B cell (primary cell): ENCODE data around the gene CREBBP. TPM values are rescaled to one million over a fixed set of nuclear protein-coding genes. Genes with fewer than 3 reads are reported as not detected.

Source experiments
- ATAC-seq: fragments of 200-7000 bp; cut with Tn5 transposase; one replicate; pipeline ENCODE4 v1.10.0; 2021; ENCODE audit warnings: low read depth, mild to moderate bottlenecking, moderate number of reproducible peaks, moderate library complexity
- CTCF ChIA-PET: fragments of 350-600 bp; sonication (Branson Sonifier 250); formaldehyde crosslinking; loops from one replicate; lab custom pipeline; 2021; ENCODE audit warnings: antibody characterized with exemption, inconsistent platforms; lab: Charles Lee
- POLR2A ChIA-PET: fragments of 350-600 bp; sonication (Branson Sonifier 250); formaldehyde crosslinking; loops from one replicate; lab custom pipeline; 2021; ENCODE audit warnings: antibody characterized with exemption; lab: Charles Lee
- DNase-seq: peaks from one replicate; pipeline ENCODE4 v3.0.0; 2013
- H2AFZ ChIP-seq: 2 replicates; pipeline ENCODE4 v1.6.1; 2012; ENCODE audit warnings: mild to moderate bottlenecking, low read depth, low read length; ENCODE audit not compliant: insufficient read depth, poor library complexity, severe bottlenecking
- H3K27ac ChIP-seq, 2 donors: 1 replicate in 1 of 2; 2 replicates in 1 of 2; pipeline ENCODE4 v1.5.1; 2012 to 2013; ENCODE audit warnings: low read length in 2 of 2, mild to moderate bottlenecking in 2 of 2, moderate library complexity in 1 of 2
- H3K27me3 ChIP-seq, 4 experiments: fragments of 200-600 bp in 1 of 4; sonication (generic) in 1 of 4; replicated peaks in 1 of 4; 1 replicate in 2 of 4; 2 replicates in 2 of 4; pipeline versions ENCODE4 v1.6.1 to v1.7.0; 2013 to 2016; ENCODE audit warnings: low read length in 3 of 4, mild to moderate bottlenecking in 2 of 4, mixed read lengths in 1 of 4, moderate library complexity in 1 of 4; ENCODE audit not compliant: insufficient read depth in 4 of 4, control insufficient read depth in 3 of 4; ENCODE audit errors: control extremely low read depth in 1 of 4
- H3K36me3 ChIP-seq, 2 experiments: replicated peaks in 1 of 2; 1 replicate in 1 of 2; 2 replicates in 1 of 2; pipeline versions ENCODE4 v1.6.1 to v1.7.1; 2013; ENCODE audit warnings: low read length in 1 of 2; ENCODE audit not compliant: insufficient read depth in 2 of 2, control insufficient read depth in 1 of 2; ENCODE audit errors: control extremely low read depth in 1 of 2, extremely low read depth in 1 of 2
- H3K4me1 ChIP-seq, 2 donors: fragments of 200-600 bp in 1 of 2; sonication (generic) in 1 of 2; 1 replicate in 1 of 2; 2 replicates in 1 of 2; pipeline versions ENCODE4 v1.5.1 to v1.6.1; 2013 to 2017; ENCODE audit warnings: low read length in 2 of 2; ENCODE audit not compliant: control insufficient read depth in 2 of 2, insufficient read depth in 2 of 2
- H3K4me2 ChIP-seq: replicated peaks from 2 replicates; pipeline ENCODE3; 2012; ENCODE audit warnings: mild to moderate bottlenecking, low read depth, low read length; ENCODE audit not compliant: poor library complexity, severe bottlenecking
- H3K4me3 ChIP-seq, 5 experiments: fragments of 200-600 bp in 1 of 5; sonication (generic) in 1 of 5; 1 replicate in 3 of 5; 2 replicates in 2 of 5; pipeline versions ENCODE4 v1.5.1 to v1.7.0; 2011 to 2016; ENCODE audit warnings: low read length in 4 of 5, mild to moderate bottlenecking in 4 of 5, low read depth in 2 of 5, control low read depth in 1 of 5, moderate library complexity in 1 of 5; ENCODE audit not compliant: insufficient read depth in 1 of 5; ENCODE audit errors: control extremely low read depth in 1 of 5, extremely low read depth in 1 of 5
- H3K79me2 ChIP-seq: fragments of 200-600 bp; sonication (generic); one replicate; pipeline ENCODE4 v1.6.0; 2016; ENCODE audit warnings: low read length; ENCODE audit not compliant: control insufficient read depth, insufficient read depth
- H3K9ac ChIP-seq: fragments of 200-600 bp; sonication (generic); 2 replicates; pipeline ENCODE4 v1.6.1; 2017; ENCODE audit warnings: mild to moderate bottlenecking, low read length, moderate library complexity
- H3K9me3 ChIP-seq, 3 donors: one replicate each; pipeline versions ENCODE4 v1.6.1 to v1.7.1; 2013; ENCODE audit warnings: low read length in 2 of 3; ENCODE audit not compliant: control insufficient read depth in 2 of 3, insufficient read depth in 1 of 3; ENCODE audit errors: control extremely low read depth in 1 of 3
- H4K20me1 ChIP-seq: 2 replicates; pipeline ENCODE4 v1.6.0; 2012; ENCODE audit warnings: mild to moderate bottlenecking, low read length; ENCODE audit not compliant: insufficient read depth, control insufficient read depth, poor library complexity, severe bottlenecking
- H3K27ac Mint-ChIP-seq: one replicate; pipeline ENCODE4 v1.8.0; 2021; ENCODE audit warnings: mixed read lengths
- H3K27me3 Mint-ChIP-seq: one replicate; pipeline ENCODE4 v1.8.0; 2021; ENCODE audit warnings: mixed read lengths
- H3K4me1 Mint-ChIP-seq: one replicate; pipeline ENCODE4 v1.8.0; 2021; ENCODE audit warnings: mixed read lengths
- H3K4me3 Mint-ChIP-seq: one replicate; pipeline ENCODE4 v1.8.0; 2021; ENCODE audit warnings: mixed read lengths
- H3K9me3 Mint-ChIP-seq: one replicate; pipeline ENCODE4 v1.8.0; 2022; ENCODE audit warnings: mixed read lengths; ENCODE audit not compliant: insufficient read depth
- EZH2 ChIP-seq: IDR thresholded peaks from 2 replicates; pipeline ENCODE4 v1.6.1; 2012; ENCODE audit warnings: borderline replicate concordance, low read depth, mild to moderate bottlenecking, moderate library complexity, low read length; ENCODE audit not compliant: insufficient read depth, poor library complexity, severe bottlenecking
- WGBS: methylation state at CpG from one replicate; pipeline ENCODE4 v1.1.5; 2013; ENCODE audit warnings: missing lambda C conversion rate; ENCODE audit not compliant: insufficient coverage; 5-methylcytosine and 5-hydroxymethylcytosine counted together
- intact Hi-C: fragments of 100-400 bp; cut with micrococcal nuclease; formaldehyde crosslinking; loops from one replicate; pipeline ENCODE4 v1.10.0; 2022
- polyA plus RNA-seq: library from polyadenylated mRNA; depleted of rRNA; stranded (reverse); fragments of >200 nt; gene quantifications from 2 replicates; pipeline ENCODE4 v1.2.3, GENCODE V29; 2012
- total RNA-seq, 2 donors: library from RNA; stranded (reverse); fragments of 120-200 nt in 1 of 2; gene quantifications; 1 replicate in 1 of 2; 2 replicates in 1 of 2; pipeline versions ENCODE4 v1.2.3 to v1.2.4, GENCODE V29; 2013 to 2022
- TF ChIP-seq, protein P1 (sequence below): fragments of 200-600 bp; IDR thresholded peaks from one replicate; pipeline ENCODE4 v1.8.0; 2022; ENCODE audit warnings: antibody characterized with exemption, mild to moderate bottlenecking

CREBBP gene
- total and polyA plus RNA-seq, 2 donors (not counting 1 experiment from before 2014, with no cell fraction given) = 27.6 to 206 TPM

DNA sequence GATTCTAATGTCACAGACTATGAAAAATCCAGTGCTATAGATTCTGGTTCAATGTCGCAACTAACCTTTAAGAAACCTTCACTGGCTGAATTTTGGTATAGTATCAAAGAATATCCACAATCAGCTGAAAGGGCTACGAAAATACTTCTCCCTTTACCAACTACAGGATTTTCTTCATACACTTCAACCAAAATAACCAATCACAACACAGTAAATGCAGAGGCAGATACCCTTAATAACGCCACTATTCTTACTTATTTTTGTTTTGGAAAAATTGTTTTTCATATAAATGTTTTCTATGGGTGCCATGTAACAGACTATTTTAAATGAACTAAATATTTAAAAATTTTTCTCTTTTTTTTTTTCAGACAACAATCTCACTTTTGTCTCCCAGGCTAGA is 114.3 kb downstream of the CREBBP start:
- peaks cover 64% of the 10 kb centered on the region for H4K20me1 ChIP-seq
- H3K27ac ChIP-seq = no peak overlapping the region
- H3K27me3 Mint-ChIP-seq = no peaks in the 10 kb centered on the region
- no peak overlapping the region for H3K27ac Mint-ChIP-seq
- no peak overlapping the region for H3K4me3 Mint-ChIP-seq
- ATAC-seq (no peak), DNase-seq (no peak)
- no peak overlapping the region for H3K4me3 ChIP-seq
- H3K27me3 ChIP-seq = no peaks in the 10 kb centered on the region
- H3K4me1 ChIP-seq = peaks cover 9 to 11% of the 10 kb centered on the region in 2 donors
- no peak overlapping the region for H3K9ac ChIP-seq
- TF ChIP-seq EZH2 = no peak
- TF ChIP-seq, protein P1, sequence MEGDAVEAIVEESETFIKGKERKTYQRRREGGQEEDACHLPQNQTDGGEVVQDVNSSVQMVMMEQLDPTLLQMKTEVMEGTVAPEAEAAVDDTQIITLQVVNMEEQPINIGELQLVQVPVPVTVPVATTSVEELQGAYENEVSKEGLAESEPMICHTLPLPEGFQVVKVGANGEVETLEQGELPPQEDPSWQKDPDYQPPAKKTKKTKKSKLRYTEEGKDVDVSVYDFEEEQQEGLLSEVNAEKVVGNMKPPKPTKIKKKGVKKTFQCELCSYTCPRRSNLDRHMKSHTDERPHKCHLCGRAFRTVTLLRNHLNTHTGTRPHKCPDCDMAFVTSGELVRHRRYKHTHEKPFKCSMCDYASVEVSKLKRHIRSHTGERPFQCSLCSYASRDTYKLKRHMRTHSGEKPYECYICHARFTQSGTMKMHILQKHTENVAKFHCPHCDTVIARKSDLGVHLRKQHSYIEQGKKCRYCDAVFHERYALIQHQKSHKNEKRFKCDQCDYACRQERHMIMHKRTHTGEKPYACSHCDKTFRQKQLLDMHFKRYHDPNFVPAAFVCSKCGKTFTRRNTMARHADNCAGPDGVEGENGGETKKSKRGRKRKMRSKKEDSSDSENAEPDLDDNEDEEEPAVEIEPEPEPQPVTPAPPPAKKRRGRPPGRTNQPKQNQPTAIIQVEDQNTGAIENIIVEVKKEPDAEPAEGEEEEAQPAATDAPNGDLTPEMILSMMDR = no peak
- intact Hi-C loops = no loop called here
- no peaks in the 10 kb centered on the region for H3K9me3 ChIP-seq
- WGBS = no CpG with 5 or more reads among the region's 3 CpGs
- H2AFZ ChIP-seq = no peak overlapping the region
- H3K9me3 Mint-ChIP-seq = no peaks in the 10 kb centered on the region
- peaks cover 11% of the 10 kb centered on the region for H3K4me1 Mint-ChIP-seq
- no peak overlapping the region for H3K4me2 ChIP-seq
- POLR2A ChIA-PET = interaction anchor here (0.5 kb wide), 1 partner anchor 43 kb away, joined by 8 read pairs; no protein-coding TSS in a partner anchor
- peaks cover 23 to 80% of the 10 kb centered on the region in 2 experiments for H3K36me3 ChIP-seq
- CTCF ChIA-PET = no interaction called here
- peaks cover 77% of the 10 kb centered on the region for H3K79me2 ChIP-seq

- no peak overlapping the region for H3K4me3 ChIP-seq
- ATAC-seq (no peak), DNase-seq (no peak)
- intact Hi-C loops = no loop called here
- peaks cover 9 to 11% of the 10 kb centered on the region in 2 donors for H3K4me1 ChIP-seq
- no peaks in the 10 kb centered on the region for H3K9me3 ChIP-seq
- ChIA-PET POLR2A (no interaction called here), CTCF (no interaction called here)
- H3K27me3 Mint-ChIP-seq = no peaks in the 10 kb centered on the region
- peaks cover 21 to 79% of the 10 kb centered on the region in 2 experiments for H3K36me3 ChIP-seq
- H2AFZ ChIP-seq = no peak overlapping the region
- H3K4me1 Mint-ChIP-seq = peaks cover 11% of the 10 kb centered on the region
- no peaks in the 10 kb centered on the region for H3K27me3 ChIP-seq
- TF ChIP-seq EZH2 = no peak
- TF ChIP-seq, protein P1 = no peak
- no peak overlapping the region for H3K27ac Mint-ChIP-seq
- peaks cover 69% of the 10 kb centered on the region for H4K20me1 ChIP-seq
- peaks cover 61% of the 10 kb centered on the region for H3K79me2 ChIP-seq
- H3K4me2 ChIP-seq = no peak overlapping the region
- no CpG with 5 or more reads among the region's 3 CpGs for WGBS
- no peak overlapping the region for H3K4me3 Mint-ChIP-seq
- H3K9ac ChIP-seq = no peak overlapping the region
- no peaks in the 10 kb centered on the region for H3K9me3 Mint-ChIP-seq
- no peak overlapping the region for H3K27ac ChIP-seq
These were observed 116.1 kb downstream of the CREBBP start for GRCh38 chr16:3764409-3764808.
